Glomerular visceral epithelial cell (primary cell): ENCODE results near the gene RHOU.

Source experiments
- DNase-seq: peaks from one replicate; pipeline ENCODE4 v3.0.0-alpha.2; 2016; ENCODE audit errors: extremely low spot score

Gene RHOU

DNA sequence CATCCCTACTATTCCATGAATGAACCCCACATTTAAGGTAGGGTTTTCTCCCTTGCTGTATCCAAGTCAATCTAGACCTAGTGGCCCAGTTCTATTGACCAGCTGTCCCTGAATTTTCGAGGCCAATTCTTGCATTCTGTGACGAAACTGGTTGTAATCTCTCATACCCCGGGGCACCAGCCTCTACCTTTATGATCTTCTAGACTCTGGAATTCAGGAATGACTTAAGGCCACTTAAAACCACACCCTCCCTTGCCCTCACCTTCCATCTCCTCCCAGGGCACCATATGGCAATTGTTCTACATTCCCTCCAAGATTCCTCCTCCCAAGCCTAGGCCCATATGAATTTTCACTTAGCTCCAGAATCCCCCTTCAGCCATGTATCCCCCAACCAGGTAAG, 48.9 kb downstream of the RHOU start:
- DNase-seq, result no peak

DNA sequence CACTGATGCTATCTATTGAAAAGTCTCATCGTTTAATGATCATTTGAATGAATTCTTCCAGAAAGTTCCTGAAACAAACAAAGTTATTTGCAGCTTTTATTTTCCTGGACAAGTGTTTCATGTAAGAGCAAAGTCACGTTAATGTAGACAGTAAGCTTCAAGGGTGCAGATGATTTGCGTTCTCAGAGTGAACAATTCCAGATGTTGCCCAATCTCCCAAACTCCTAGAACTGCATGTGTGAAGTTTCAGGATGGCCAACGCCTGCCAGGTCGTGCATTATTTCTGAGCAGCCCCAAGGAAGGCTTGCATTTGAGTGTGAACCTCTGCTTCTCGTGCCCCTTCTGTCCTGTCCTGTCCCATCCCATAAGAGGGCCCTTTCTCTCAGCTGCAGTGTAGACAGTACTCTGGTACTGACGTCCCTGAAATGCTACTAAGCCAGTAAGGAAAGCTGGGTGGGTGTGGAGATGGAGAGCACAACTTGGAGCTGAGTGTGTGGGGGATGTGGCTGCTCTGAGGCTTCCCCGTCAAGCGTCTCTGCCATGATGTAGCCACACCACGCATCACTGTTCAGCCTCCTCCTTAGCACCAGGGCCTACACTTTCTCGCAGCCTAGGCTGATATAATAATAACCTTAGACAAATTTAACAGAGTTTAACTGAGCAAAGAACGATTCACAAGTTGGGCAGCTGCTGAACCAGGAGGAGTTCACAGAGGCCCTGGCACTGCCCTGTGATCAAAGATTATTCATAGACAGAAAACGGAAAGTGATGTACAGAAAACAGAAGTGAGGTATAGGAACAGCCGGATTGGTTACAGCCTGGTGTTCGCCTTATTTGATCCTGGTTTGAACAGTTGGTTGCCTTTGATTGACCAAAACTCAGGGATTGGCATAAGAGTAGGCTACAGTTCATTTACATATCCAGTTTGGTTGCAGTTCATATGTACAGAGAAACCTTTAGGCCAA, 50.4 kb downstream of the RHOU start:
- DNase-seq, result no peak

DNA sequence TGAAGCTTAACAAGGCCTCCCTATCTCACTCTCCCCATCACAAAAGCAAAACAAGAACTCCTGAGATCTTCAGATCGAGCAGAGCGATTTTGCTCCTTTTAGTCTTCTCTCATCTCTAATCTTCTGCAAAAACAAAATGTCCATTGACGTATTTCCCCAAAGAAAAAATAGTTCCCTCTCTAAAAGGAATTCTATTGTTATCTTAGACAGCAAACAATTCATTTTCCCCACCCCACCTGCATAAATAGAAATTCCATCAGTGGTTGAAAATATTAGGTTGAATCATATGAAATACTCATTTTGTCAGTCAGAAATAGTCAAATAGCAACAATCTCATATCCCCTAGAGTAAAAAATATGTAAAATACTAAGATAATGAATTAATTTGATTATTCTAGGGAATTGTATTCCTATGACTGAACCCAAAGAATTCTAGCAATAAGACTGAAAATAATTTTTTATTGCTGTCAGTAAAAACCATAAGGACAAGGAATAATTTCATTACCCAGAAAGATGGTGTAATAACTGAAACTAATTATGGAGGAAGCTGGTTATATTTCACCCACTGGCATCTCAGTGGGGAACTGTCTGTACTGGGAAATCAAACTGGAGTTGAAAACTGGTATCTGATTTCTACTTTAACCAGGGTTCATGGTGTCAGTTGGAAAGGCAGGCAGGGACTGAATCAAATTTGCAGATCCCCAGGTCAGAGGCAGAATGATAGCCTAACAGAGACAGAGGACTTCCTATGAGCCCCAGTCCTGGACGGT, 51.3 kb downstream of the RHOU start:
- DNase-seq, result no peak

DNA sequence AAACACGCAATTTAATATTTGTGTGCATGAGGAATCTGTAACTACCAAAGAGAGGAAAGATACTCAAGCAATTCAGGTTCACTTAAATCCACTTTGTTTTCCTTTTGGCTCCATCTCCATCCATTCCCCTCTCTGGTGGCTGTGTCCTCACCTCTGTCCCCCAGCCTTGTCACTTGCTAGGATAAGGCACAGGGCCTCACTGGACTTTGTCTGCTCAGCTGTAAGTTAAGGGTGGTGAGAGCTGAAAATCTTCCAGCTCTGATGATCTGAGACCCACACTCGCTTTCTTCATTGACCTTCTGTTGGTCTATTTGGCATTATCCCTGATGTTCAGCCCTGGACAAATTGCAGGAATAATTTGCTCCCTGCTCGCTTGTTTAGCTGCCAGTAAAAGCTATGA, 56.5 kb downstream of the RHOU start:
- no peak for DNase-seq

DNA sequence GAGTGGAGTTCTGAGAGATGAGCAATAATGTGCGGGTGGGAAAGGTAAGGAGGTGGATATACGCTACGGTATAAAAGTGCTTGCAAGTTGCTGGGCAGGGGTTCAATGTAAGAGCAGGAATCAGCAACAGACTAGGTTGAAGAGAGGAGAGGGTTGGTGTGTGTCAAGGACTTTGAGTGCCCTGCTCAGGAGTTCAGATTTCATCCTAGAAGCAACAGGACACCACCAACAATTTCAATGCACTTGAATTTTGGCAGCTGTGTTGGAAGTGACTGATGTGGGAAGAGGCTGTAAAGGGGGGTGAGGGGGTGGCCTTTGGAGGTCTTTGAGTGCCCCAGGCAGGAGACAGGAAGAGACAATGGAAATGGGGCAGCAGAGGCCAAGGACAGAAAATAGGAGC, 57.3 kb downstream of the RHOU start:
- DNase-seq, result no peak

DNA sequence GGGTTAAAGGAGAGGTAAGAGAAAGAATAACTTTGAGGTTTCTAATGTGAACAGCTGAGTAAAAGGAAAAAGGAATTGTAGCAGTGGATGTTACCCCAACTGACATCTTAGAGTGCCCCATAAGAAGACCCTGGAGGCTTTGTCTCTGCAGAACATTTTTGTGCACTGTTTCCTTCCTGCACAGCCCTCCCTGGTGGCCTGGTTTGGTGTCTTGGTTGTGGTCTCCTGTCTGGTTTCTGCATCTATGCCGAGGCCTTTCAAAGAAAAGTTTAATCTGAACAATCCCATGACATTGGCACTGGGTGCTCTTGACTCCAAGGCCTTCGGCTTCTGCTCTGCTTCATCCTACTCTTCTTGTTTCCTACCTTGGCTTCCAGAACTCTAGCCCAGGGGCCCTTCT, 57.8 kb downstream of the RHOU start:
- no peak for DNase-seq

DNA sequence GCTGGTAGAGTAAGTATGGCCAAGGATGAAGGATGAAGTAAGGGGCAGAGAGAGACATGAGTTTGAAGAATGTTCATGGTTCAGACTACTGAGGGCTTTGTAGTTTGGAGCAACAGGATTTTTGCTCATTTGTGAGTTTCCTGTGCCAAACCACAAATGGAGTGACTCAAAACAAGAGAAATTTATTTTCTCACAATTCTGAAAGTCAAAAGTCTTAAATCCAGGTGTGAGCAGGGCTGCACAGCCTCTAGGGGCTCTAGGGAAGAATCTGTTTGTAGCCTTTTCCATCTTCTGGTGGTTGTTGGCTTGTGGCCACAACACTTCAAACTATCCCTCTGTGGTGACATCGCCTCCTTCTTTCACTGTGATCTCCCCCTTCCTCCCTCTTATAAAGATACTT, 58.9 kb downstream of the RHOU start:
- DNase-seq, result no peak

DNA sequence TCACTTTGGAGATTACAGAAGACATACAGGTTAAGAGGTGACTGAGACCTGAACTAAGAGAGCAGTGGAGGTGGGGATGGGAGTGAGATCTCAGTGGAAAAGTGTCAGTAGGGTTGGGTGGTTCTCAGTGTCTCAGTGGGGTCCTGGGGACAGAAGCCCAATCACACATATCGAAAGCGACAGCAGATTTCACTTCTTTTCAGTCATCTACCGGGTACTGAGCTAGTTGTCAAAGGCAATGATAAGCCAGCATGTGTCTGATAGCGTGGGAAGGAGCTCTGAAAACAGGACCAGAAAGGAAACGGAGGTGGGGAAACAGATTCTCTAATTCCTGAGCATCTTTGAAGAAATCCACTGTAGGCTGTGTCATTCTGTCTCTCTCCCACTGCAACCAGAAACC, 59.5 kb downstream of the RHOU start:
- DNase-seq, result no peak

DNA sequence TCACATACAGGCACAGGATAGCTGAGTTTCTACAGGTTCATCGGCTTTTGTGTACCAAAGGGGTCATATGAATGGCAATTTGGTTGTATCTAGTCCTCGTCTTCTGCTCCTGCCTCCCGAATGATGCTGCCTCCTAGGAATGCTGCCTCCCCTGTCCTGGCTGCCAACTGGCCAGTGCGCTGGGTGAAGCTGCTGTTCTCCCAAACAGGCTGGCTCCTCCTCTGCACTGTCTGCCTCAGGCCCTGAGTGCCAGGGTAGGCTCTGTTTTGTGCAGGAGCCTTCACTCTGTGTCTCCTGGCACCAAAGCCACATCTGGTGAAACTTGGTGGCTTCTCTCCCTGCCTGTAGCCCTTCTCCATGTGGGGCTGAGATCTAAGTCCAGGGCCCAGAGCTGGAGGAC, 60.3 kb downstream of the RHOU start:
- no peak for DNase-seq
